PC-3 (cell line): ENCODE measurements around the gene ARIH2. TPM values are rescaled to one million over a fixed set of nuclear protein-coding genes. Genes with fewer than 3 reads are reported as not detected.

ENCODE experiments used
- ATAC-seq: fragments of 200-7000 bp; cut with Tn5 transposase; 2 replicates; pipeline ENCODE4 v1.9.1; 2020; ENCODE audit warnings: mild to moderate bottlenecking, moderate library complexity
- BruUV-seq: library from RNA; stranded (reverse); fragments of 400-500 nt; replicated peaks from 2 replicates; lab custom pipeline; 2021; lab: Mats Ljungman, UMichigan
- CTCF ChIA-PET: fragments of 300-600 bp; sonication (Branson Sonifier 250); formaldehyde crosslinking; loops from one replicate; lab custom pipeline; 2022; ENCODE audit warnings: antibody characterized with exemption; lab: Charles Lee
- POLR2A ChIA-PET: fragments of 300-600 bp; sonication (Branson Sonifier 250); formaldehyde crosslinking; loops from one replicate; lab custom pipeline; 2022; ENCODE audit warnings: antibody characterized with exemption; ENCODE audit not compliant: unreplicated experiment; lab: Charles Lee
- DNase-seq: peaks from one replicate; pipeline ENCODE4 v3.0.0-alpha.2; 2015
- H2AFZ ChIP-seq: fragments of 300-600 bp; sonication (generic); 2 replicates; pipeline ENCODE4 v1.6.0; 2016; ENCODE audit warnings: antibody characterized with exemption, low read length
- H3F3A ChIP-seq: fragments of 300-600 bp; sonication (generic); one replicate; pipeline ENCODE4 v1.6.0; 2017; ENCODE audit warnings: antibody characterized with exemption, low read length, control low read depth, mild to moderate bottlenecking; ENCODE audit not compliant: unreplicated experiment
- H3K27ac ChIP-seq: fragments of 300-600 bp; sonication (generic); 2 replicates; pipeline ENCODE4 v1.5.1; 2016; ENCODE audit warnings: mild to moderate bottlenecking, low read length
- H3K27me3 ChIP-seq: fragments of 300-600 bp; sonication (generic); 2 replicates; pipeline ENCODE4 v1.6.1; 2016; ENCODE audit warnings: low read length, mixed read lengths
- H3K36me3 ChIP-seq: fragments of 300-600 bp; sonication (generic); 2 replicates; pipeline ENCODE4 v1.6.1; 2016; ENCODE audit warnings: low read depth, mixed run types, low read length, mixed read lengths
- H3K4me1 ChIP-seq: fragments of 300-600 bp; sonication (generic); 2 replicates; pipeline ENCODE4 v1.5.1; 2016; ENCODE audit warnings: low read length; ENCODE audit not compliant: insufficient read depth
- H3K4me2 ChIP-seq: fragments of 300-600 bp; sonication (generic); 2 replicates; pipeline ENCODE4 v1.6.0; 2016; ENCODE audit warnings: low read length
- H3K4me3 ChIP-seq: fragments of 300-600 bp; sonication (generic); 2 replicates; pipeline ENCODE4 v1.5.1; 2016; ENCODE audit warnings: mild to moderate bottlenecking, low read length, mixed read lengths
- H3K79me2 ChIP-seq: fragments of 300-600 bp; sonication (generic); 2 replicates; pipeline ENCODE4 v1.6.1; 2017; ENCODE audit warnings: low read length, mixed read lengths
- H3K9ac ChIP-seq: fragments of 300-600 bp; sonication (generic); 2 replicates; pipeline ENCODE4 v1.6.0; 2016; ENCODE audit warnings: mild to moderate bottlenecking, low read length
- H3K9me2 ChIP-seq: fragments of 300-600 bp; sonication (generic); replicated peaks from 2 replicates; pipeline ENCODE4 v1.6.1; 2016; ENCODE audit warnings: mixed run types, low read length, mixed read lengths
- H3K9me3 ChIP-seq: fragments of 300-600 bp; sonication (generic); 2 replicates; pipeline ENCODE4 v1.6.1; 2016; ENCODE audit warnings: low read length, mixed read lengths
- H4K20me1 ChIP-seq: fragments of 300-600 bp; sonication (generic); 2 replicates; pipeline ENCODE4 v1.6.1; 2016; ENCODE audit warnings: low read length, mixed read lengths
- EZH2 ChIP-seq: fragments of 300-600 bp; sonication (generic); IDR thresholded peaks from one replicate; pipeline ENCODE4 v1.6.1; 2017; ENCODE audit warnings: antibody characterized with exemption, mild to moderate bottlenecking, low read length; ENCODE audit not compliant: unreplicated experiment
- EZH2phosphoT487 ChIP-seq: fragments of 300-600 bp; sonication (generic); IDR thresholded peaks from 2 replicates; pipeline ENCODE4 v1.6.1; 2018; ENCODE audit warnings: mild to moderate bottlenecking, antibody characterized with exemption, low read length, borderline replicate concordance
- intact Hi-C: fragments of 100-400 bp; cut with micrococcal nuclease; formaldehyde crosslinking; loops from 2 replicates; pipeline ENCODE4 v1.9.0; 2023
- microRNA-seq: library from miRNA; unstranded; fragments of <30 nt; microRNA quantifications from one replicate; pipeline ENCODE4 v1.1.0, GENCODE V29; 2020; ENCODE audit not compliant: unreplicated experiment
- total RNA-seq: library from RNA; depleted of rRNA; stranded (reverse); fragments of >200 nt; gene quantifications from 2 replicates; pipeline ENCODE4 v1.2.3, GENCODE V29; 2014; rRNA removed
- TF ChIP-seq, protein P1 (sequence below): fragments of 300-600 bp; sonication (generic); conservative IDR thresholded peaks from 2 replicates; pipeline ENCODE4 v1.5.1; 2017; ENCODE audit warnings: antibody characterized with exemption, low read depth, mild to moderate bottlenecking, low read length

Gene ARIH2
- total RNA-seq, 1 experiment from 2014 or later: 136 TPM

GRCh38 chr3:49034650-49035049 lies 116.0 kb downstream of the ARIH2 start:
- Histone ChIP-seq H3K9me3 (no peaks in the 10 kb centered on the region), H3K4me2 (no peak overlapping the region), H3F3A (peaks cover 8% of the 10 kb centered on the region), H3K9ac (no peak overlapping the region), H3K36me3 (peaks cover 44% of the 10 kb centered on the region), H3K79me2 (no peaks in the 10 kb centered on the region), H3K9me2 (no peaks in the 10 kb centered on the region), H3K4me3 (no peak overlapping the region), H4K20me1 (0 out of 2 replicates have a peak, but pooled peaks cover 4% of the 10 kb centered on the region), H3K4me1 (peaks cover 7% of the 10 kb centered on the region; the same call in 1 of the 2 replicates), H3K27me3 (no peaks in the 10 kb centered on the region), H3K27ac (no peak overlapping the region), H2AFZ (no peak overlapping the region)
- POLR2A ChIA-PET: no interaction called here
- no TSS peak for BruUV-seq
- CTCF ChIA-PET: no interaction called here
- TF ChIP-seq, protein P1, sequence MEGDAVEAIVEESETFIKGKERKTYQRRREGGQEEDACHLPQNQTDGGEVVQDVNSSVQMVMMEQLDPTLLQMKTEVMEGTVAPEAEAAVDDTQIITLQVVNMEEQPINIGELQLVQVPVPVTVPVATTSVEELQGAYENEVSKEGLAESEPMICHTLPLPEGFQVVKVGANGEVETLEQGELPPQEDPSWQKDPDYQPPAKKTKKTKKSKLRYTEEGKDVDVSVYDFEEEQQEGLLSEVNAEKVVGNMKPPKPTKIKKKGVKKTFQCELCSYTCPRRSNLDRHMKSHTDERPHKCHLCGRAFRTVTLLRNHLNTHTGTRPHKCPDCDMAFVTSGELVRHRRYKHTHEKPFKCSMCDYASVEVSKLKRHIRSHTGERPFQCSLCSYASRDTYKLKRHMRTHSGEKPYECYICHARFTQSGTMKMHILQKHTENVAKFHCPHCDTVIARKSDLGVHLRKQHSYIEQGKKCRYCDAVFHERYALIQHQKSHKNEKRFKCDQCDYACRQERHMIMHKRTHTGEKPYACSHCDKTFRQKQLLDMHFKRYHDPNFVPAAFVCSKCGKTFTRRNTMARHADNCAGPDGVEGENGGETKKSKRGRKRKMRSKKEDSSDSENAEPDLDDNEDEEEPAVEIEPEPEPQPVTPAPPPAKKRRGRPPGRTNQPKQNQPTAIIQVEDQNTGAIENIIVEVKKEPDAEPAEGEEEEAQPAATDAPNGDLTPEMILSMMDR: no peak
- TF ChIP-seq EZH2 (no peak), EZH2phosphoT487 (no peak)
- ATAC-seq (no peak), DNase-seq (no peak)
- intact Hi-C loops: no loop called here

- intact Hi-C loops: no loop called here
- Histone ChIP-seq H4K20me1 (0 out of 2 replicates have a peak, but pooled peaks cover 4% of the 10 kb centered on the region), H3K4me1 (peaks cover 7% of the 10 kb centered on the region; the same call in 1 of the 2 replicates), H3F3A (peaks cover 2% of the 10 kb centered on the region), H3K27ac (no peak overlapping the region), H3K79me2 (no peaks in the 10 kb centered on the region), H3K9ac (no peak overlapping the region), H3K4me2 (no peak overlapping the region), H3K9me2 (no peaks in the 10 kb centered on the region), H3K9me3 (no peaks in the 10 kb centered on the region), H2AFZ (no peak overlapping the region), H3K36me3 (peaks cover 42% of the 10 kb centered on the region), H3K4me3 (no peak overlapping the region), H3K27me3 (no peaks in the 10 kb centered on the region)
- ChIA-PET CTCF (no interaction called here), POLR2A (no interaction called here)
- DNase-seq (no peak), ATAC-seq (no peak)
- BruUV-seq: no TSS peak
- TF ChIP-seq EZH2phosphoT487 (no peak), EZH2 (no peak)
- TF ChIP-seq, protein P1: no peak
Observed at GRCh38 chr3:49035281-49035680, 116.6 kb downstream of the ARIH2 start.

Small RNA genes lying within 50 kb of the gene (microRNA-seq; reads per million reads assigned to microRNA genes)
- gene MIR191 (19,260 reads per million, percentile 98 among the genes with 10 or more reads in this experiment), gene MIR425 (6,281 reads per million, percentile 94 among the genes with 10 or more reads in this experiment)

Other genes with a start within 250 kb of the ARIH2 start
- gene NCKIPSD, start 232.9 kb upstream of the ARIH2 start, total RNA-seq: 56.3 and 66.8 TPM in 2 replicates
- gene IP6K2, start 201.6 kb upstream of the ARIH2 start, total RNA-seq: 88.1 and 102 TPM in 2 replicates
- gene PRKAR2A, start 71.0 kb upstream of the ARIH2 start, total RNA-seq: 68.1 and 117 TPM in 2 replicates
- 17.7 and 19.0 TPM in 2 replicates for gene SLC25A20, start 20.0 kb upstream of the ARIH2 start, total RNA-seq
- gene P4HTM, start 71.4 kb downstream of the ARIH2 start, total RNA-seq: 44.5 and 50.1 TPM in 2 replicates
- 92.7 and 117 TPM in 2 replicates for gene WDR6, start 88.5 kb downstream of the ARIH2 start, total RNA-seq
- 37.2 and 43.3 TPM in 2 replicates for gene DALRD3, start 99.7 kb downstream of the ARIH2 start, total RNA-seq
- gene NDUFAF3, start 103.3 kb downstream of the ARIH2 start, total RNA-seq: 191 and 211 TPM in 2 replicates
- 532 and 576 TPM in 2 replicates for gene IMPDH2, start 110.6 kb downstream of the ARIH2 start, total RNA-seq
- 90.2 and 124 TPM in 2 replicates for gene QRICH1, start 175.2 kb downstream of the ARIH2 start, total RNA-seq
- 310 and 316 TPM in 2 replicates for gene QARS1, start 185.9 kb downstream of the ARIH2 start, total RNA-seq
- 84.4 and 86.7 TPM in 2 replicates for gene USP19, start 202.0 kb downstream of the ARIH2 start, total RNA-seq
- gene LAMB2, start 214.2 kb downstream of the ARIH2 start, total RNA-seq: 240 and 365 TPM in 2 replicates
- 19.4 and 27.7 TPM in 2 replicates for gene CCDC71, start 247.5 kb downstream of the ARIH2 start, total RNA-seq